Chondrocyte (in vitro differentiated cells): ENCODE data around the gene CBY3. TPM values are rescaled to one million over a fixed set of nuclear protein-coding genes. Genes with fewer than 3 reads are reported as not detected.
"Not testable (repeated sequence)": the region's sequence is repeated elsewhere in the genome, so short reads cannot be mapped to it uniquely, and the experiment has no call there.

Source experiments
- DNase-seq: peaks from one replicate; pipeline ENCODE4 v3.0.0; 2021; ENCODE audit warnings: mixed read lengths, low spot score
- H3K27ac Mint-ChIP-seq: one replicate; pipeline ENCODE4 v1.8.0; 2021; ENCODE audit warnings: mild to moderate bottlenecking, moderate library complexity, mixed read lengths; ENCODE audit not compliant: unreplicated experiment
- H3K27me3 Mint-ChIP-seq: 2 replicates; pipeline ENCODE4 v1.8.0; 2021; ENCODE audit warnings: low read depth, mixed read lengths
- H3K36me3 Mint-ChIP-seq: 2 replicates; pipeline ENCODE4 v1.8.0; 2021; ENCODE audit warnings: low read depth, mixed read lengths
- H3K4me1 Mint-ChIP-seq: 2 replicates; pipeline ENCODE4 v1.8.0; 2021; ENCODE audit warnings: low read depth, mild to moderate bottlenecking, mixed read lengths
- H3K4me3 Mint-ChIP-seq: one replicate; pipeline ENCODE4 v1.8.0; 2021; ENCODE audit warnings: mild to moderate bottlenecking, moderate library complexity, mixed read lengths; ENCODE audit not compliant: unreplicated experiment
- H3K9me3 Mint-ChIP-seq: 2 replicates; pipeline ENCODE4 v1.8.0; 2021; ENCODE audit warnings: low read depth, mixed read lengths
- CTCF ChIP-seq: fragments of 200-600 bp; sonication (generic); IDR thresholded peaks from 2 replicates; pipeline ENCODE4 v1.5.0; 2021; ENCODE audit warnings: antibody characterized with exemption, mild to moderate bottlenecking, moderate library complexity
- total RNA-seq: library from RNA; stranded (reverse); gene quantifications from 3 replicates; pipeline ENCODE4 v1.2.1, GENCODE V29; 2021

The CBY3 gene
- total RNA-seq, 1 donor from 2014 or later: not detected

GRCh38 chr5:179694561-179694960 lies 13.7 kb upstream of the CBY3 start:
- TF ChIP-seq CTCF: no peak
- no peaks in the 10 kb centered on the region for H3K27me3 Mint-ChIP-seq
- H3K9me3 Mint-ChIP-seq: no peaks in the 10 kb centered on the region
- H3K4me1 Mint-ChIP-seq: peaks cover 14% of the 10 kb centered on the region
- no peak for DNase-seq
- peaks cover 3% of the 10 kb centered on the region for H3K36me3 Mint-ChIP-seq
- H3K4me3 Mint-ChIP-seq: no peak overlapping the region
- H3K27ac Mint-ChIP-seq: no peak overlapping the region

- not testable (repeated sequence) for H3K27ac Mint-ChIP-seq, H3K27me3 Mint-ChIP-seq, DNase-seq, H3K36me3 Mint-ChIP-seq, H3K4me1 Mint-ChIP-seq, H3K4me3 Mint-ChIP-seq, H3K9me3 Mint-ChIP-seq
These were observed 8.4 kb upstream of the CBY3 start for GRCh38 chr5:179689212-179689611.

- DNase-seq: no peak
- TF ChIP-seq CTCF: no peak
- H3K27me3 Mint-ChIP-seq: no peaks in the 10 kb centered on the region
- no peak overlapping the region for H3K27ac Mint-ChIP-seq
- peaks cover 20% of the 10 kb centered on the region for H3K4me1 Mint-ChIP-seq
- peaks cover 2% of the 10 kb centered on the region for H3K36me3 Mint-ChIP-seq
- no peaks in the 10 kb centered on the region for H3K9me3 Mint-ChIP-seq
- H3K4me3 Mint-ChIP-seq: peak overlapping the region; percentile 44
These were observed 637 bp downstream of the CBY3 start for GRCh38 chr5:179680014-179680779.

- peaks cover 4% of the 10 kb centered on the region for H3K36me3 Mint-ChIP-seq
- H3K27me3 Mint-ChIP-seq: no peaks in the 10 kb centered on the region
- H3K27ac Mint-ChIP-seq: no peak overlapping the region
- H3K4me1 Mint-ChIP-seq: peaks cover 20% of the 10 kb centered on the region
- peak overlapping the region; percentile 99 for H3K4me3 Mint-ChIP-seq
- H3K9me3 Mint-ChIP-seq: no peaks in the 10 kb centered on the region
- no peak for DNase-seq
- peak; percentile 75 for TF ChIP-seq CTCF
These were observed 1.7 kb downstream of the CBY3 start for GRCh38 chr5:179679014-179679674.

- H3K27ac Mint-ChIP-seq: peak overlapping the region; percentile 97
- DNase-seq: peak; percentile 97
- peak overlapping the region; percentile 99 for H3K4me3 Mint-ChIP-seq
- H3K27me3 Mint-ChIP-seq: no peaks in the 10 kb centered on the region
- no peaks in the 10 kb centered on the region for H3K9me3 Mint-ChIP-seq
- H3K4me1 Mint-ChIP-seq: peaks cover 20% of the 10 kb centered on the region
- TF ChIP-seq CTCF: no peak
- peaks cover 4% of the 10 kb centered on the region for H3K36me3 Mint-ChIP-seq
These were observed 2.4 kb downstream of the CBY3 start for GRCh38 chr5:179678223-179679013.
